Left forelimb (tissue), 1 donor: ENCODE results near the gene FBXO10.
"Not testable (repeated sequence)": the region's sequence is repeated elsewhere in the genome, so short reads cannot be mapped to it uniquely, and the experiment has no call there.

ENCODE experiments used
- DNase-seq: peaks from one replicate; pipeline ENCODE4 v3.0.0-alpha.2; 2018; ENCODE audit warnings: low spot score

FBXO10 gene, protein sequence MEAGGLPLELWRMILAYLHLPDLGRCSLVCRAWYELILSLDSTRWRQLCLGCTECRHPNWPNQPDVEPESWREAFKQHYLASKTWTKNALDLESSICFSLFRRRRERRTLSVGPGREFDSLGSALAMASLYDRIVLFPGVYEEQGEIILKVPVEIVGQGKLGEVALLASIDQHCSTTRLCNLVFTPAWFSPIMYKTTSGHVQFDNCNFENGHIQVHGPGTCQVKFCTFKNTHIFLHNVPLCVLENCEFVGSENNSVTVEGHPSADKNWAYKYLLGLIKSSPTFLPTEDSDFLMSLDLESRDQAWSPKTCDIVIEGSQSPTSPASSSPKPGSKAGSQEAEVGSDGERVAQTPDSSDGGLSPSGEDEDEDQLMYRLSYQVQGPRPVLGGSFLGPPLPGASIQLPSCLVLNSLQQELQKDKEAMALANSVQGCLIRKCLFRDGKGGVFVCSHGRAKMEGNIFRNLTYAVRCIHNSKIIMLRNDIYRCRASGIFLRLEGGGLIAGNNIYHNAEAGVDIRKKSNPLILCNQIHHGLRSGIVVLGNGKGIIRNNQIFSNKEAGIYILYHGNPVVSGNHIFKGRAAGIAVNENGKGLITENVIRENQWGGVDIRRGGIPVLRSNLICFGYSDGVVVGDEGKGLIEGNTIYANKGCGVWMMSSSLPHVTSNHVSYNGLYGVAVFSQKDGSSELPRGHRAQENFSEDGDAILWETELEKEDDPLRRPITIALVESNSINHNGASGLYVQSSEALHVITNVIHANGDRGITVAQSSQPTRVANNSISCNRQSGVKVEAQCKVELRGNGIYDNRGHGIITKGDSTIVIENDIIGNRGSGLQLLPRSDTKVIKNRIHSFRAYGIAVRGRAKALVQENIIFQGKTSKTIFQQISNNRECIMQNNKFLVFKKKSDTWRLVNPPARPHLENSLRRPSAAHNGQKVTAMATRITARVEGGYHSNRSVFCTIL

DNA sequence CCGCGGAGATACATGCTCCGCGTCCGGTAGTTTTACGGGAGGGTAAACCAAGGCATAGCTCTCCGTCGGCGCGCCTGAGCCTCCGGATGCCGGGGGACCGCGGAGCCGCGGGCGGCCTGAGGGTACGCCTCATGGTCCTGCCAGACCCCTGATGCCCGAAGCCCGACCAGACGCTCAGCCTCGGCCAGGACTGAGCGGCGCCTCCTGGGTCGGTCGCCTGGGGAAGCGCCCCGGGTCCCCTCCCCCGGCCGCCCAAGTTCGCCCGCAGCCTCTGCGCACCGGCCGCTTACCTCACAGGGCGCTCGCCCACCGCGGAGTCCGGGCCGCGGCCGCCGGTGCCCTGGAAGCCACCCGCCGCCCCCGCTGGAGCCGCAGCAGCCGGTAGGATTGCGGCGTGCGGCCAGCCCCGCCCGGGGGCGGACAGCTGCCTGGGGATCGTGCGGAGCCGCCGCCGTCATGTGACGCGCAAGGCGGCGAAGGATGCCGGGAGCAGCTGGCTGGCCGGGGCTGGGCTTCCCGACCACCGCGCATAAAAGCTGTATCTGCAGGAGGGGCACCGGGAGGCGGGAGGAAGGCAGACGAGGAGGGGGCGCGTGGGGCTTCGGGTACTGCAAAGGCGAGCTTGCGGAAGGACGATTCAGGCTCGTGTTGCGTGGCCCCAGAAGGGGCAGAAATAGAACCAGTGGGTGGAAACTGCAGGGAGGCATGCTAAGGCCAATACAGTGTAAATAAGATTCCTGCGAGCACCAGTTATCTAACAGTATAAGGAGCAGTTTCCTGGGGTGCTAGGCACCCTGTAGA is at the start of gene FBXO10:
TSS of gene FBXO10 (minus strand) at position 460 of the 801 bp plus-strand sequence. CDS start 34,612 bp downstream, outside the sequence.
- peak; percentile 90 for DNase-seq

DNA sequence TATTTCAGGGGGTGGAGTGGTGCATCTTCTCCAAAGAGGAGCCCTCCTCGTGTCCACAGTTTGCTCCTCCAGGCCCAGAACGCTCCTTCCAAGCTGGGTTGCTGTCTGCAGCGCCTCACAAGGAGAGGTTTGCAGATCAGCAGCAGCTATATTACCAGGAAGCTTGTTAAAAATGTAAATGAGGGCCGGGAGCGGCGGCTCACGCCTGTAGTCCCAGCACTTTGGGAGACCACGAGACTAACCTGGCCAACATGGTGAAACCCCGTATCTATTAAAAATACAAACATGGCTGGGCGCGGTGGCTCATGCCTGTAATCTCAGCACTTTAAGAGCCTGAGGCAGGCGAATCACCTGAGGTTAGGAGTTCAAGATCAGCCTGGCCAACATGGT is 49.6 kb upstream of the FBXO10 start:
- no peak for DNase-seq

DNA sequence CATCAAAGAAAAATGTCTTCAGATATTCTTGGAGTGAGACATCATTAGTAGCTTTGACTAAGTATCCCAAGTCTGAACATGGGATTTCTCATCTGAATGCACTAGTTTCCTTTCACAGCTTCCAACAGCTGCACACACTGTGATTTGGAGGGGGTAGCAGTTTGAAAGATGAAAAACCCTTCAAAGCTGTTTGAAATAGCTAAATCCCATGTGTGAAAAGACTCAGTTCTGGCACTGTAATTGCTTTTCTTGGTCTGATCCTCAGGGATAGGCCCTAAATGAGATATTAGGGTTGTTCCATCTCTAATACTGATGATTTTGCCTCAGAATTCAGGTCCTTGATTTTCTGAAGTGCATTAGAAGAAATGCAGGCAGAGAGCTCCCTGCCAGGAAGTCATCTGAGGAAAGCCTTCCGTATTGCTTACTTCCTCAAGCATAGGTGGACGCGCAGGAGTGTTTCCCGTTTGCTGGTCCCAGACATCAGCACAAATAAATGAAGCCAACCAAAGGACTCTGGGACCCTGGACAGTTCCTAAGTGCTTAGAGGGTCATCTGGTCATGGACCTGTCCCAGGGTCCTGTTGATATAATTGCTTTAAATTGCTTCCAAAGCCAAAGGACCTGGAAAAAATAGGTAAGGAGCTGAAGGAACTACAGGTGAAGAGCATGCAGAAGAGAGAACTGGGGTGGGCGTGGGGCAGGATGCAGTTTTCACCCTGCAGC is 49.0 kb upstream of the FBXO10 start:
- DNase-seq: no peak

DNA sequence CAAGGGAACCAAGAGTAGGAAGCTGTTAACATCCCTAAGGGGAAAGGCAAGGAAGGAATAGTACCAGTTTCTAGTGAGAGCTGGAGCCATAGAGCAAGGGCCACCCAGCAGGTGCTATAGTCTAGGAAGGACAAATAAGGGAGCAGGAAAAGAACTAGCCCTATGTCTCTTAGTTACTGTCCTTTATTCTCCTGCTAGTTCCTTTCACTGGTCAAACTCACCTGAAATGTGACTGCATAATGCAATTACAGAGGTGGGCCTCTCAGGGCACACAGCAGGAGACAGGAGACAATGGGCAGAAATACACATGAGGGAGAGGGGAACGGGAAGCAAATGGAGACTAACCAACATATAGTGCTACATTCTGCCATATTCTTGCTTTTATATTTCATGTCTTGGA is 47.9 kb upstream of the FBXO10 start:
- DNase-seq: no peak

DNA sequence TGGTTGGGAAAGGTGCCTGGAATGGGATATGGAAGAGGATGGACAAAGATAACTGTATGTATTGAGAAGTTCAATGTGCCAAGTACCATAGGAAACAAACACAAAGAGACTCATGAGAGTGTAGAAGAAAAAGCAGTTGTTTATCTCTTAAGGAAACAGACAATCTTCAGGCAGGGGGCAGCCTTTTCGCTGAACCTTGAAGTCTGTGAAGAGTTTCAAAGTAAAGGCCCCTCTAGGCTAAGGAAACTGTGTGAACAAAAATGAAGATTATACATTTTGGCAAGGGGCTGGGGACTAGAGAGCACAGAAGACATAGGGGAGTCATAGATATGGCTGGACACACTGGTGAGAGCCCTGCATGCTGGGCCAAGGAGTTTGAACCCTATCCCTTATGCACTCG is 47.1 kb upstream of the FBXO10 start:
- no peak for DNase-seq

DNA sequence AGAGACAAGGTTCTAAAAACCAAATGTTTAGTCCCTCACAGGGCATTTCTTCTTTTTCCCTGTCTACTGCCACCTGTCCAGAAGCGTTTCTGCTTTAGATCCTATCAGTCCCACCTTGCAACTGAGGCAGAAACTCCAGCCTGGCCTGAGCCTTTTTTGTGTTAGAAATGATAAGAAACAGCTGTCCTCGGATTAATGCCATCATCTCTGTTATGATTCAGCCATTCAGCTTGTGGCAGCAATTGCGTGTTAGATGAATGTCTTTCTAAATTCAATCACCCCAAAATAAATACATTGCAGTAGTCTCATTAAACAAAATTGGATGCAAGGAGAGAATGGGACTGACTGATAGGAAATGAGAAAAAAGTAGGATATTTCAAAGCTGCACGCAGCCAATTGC is 46.3 kb upstream of the FBXO10 start:
- no peak for DNase-seq

DNA sequence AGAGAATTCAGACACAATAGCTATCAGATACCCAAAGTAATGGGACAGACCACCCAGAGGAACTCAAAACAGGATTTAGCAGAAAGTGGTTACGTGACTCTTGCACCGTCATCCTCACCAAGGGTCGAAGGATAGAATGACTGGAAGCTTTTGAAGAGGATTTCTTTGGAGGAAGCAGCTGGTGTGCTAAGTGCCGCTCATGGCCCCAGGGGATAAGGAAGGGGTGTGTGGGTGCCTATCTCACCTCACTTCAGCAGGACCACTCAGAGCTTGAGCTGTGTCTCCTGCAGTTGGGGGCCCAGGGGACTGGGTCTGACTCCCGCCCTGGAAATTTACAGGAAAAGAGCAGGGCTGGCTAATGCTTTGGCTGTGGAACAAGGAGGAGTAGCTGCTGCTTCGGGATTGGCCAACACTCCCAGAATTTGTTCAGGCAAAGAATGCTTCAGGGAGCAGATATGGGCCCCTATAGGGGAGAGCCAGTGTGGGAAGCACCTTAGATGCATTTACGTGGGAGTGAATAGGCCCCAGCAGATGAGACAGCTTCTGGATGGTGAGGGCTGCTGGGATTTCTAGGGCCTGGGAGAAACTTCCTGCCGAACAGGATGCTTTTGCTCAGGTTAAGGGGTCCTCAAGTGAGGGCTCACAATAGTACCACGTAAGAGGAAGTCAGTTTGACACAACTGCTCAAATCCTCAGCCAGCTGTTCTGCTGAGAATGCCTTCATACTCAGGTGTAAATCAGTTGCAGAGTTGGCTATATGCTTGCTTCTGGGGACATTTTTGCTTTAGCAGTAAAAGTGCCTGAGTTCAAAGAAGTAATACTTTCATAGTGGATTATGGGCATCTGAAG is 45.3 kb upstream of the FBXO10 start:
- DNase-seq: no peak

DNA sequence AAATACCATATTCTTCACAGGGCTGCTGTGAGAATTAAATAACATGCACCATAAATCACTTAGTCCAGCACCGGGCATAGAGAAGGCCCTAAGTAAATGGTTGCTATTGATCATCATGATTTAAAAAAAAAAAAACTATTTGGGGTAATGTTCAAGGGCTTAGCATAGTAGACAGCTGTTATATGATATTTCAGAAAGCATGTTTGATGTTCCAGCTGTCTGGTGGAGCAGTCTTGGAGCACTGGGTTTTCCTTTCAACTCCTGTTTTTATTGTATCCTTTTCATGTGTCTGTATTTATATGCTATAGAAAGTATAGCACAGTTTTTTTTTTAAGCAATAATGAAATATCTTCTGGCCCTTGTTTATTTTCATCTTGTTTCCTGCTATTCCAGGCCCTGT is 44.2 kb upstream of the FBXO10 start:
- no peak for DNase-seq

DNA sequence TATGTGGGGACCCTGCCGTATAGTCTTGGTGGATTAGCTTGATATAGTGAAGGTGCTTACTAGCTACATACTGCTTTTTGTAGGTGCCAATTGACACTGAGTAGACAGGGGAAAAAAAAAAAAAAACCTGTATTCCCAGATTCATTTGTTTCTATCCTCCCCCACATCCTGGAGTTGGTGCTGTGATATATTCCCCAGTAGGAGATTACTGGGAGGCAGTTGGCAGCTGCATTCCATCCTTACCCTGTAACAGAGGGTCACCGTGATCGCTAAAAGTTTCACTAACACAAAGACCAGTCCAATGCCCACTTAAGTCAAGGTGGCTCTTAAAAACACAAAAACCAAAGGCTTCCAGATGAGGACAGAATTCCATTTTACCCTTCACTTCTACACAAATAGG is 43.6 kb upstream of the FBXO10 start:
- no peak for DNase-seq

DNA sequence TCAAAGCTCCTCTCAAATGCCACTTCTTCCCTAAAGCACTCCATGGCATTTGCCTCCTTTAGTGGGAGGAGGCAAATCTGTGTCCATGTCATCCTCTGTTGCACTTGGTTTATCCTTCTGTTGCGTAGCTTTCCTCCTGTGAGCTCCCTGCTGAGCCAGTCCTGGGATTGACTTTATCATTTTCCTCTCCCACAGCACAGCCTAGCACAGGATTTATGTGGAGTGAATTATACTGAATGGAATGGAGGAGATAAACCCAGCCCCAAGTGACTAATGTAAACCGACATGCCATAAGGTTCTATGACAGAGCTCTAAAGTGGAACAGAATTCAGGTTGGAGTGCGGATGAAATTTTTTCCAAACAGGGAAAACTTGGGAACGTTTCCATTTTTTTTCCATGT is 42.6 kb upstream of the FBXO10 start:
- DNase-seq: no peak

DNA sequence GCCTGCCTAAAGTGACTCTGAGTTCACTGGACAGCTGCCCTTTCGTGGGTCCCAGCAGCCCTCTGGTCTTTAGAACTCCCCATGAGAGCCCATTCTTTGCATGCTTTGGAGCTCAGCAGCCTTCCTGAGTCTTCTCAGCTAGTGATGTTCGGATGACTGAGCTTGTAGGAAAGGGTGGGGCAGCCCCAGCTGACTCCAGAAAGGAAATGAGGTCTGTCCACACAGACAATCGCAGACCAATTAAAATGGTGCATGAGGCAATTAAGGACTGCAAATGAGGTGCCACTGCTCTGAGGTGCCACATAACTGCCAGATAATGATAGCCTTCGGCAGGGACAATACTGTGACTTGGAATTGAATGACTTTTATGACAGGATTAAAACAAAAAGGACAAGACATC is 41.7 kb upstream of the FBXO10 start:
- DNase-seq: no peak

DNA sequence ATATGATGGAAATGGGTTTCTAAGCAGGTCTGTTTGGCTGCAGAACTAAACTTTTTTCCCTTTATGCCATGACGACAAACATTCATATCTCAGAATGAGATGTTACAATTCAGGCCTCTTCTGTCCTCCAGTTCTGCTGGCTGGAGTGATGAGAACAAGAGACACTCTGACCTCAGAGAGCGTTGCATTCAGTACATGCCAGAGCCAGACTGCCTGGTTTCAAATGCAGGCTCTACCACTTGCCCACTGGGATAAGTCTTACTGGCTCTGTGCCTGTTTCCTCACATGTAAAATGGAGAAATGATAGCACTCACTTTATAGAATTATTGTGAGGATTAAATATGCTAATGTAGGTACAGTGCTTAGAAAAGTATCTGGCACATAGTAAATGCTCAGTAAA is 41.0 kb upstream of the FBXO10 start:
- no peak for DNase-seq

DNA sequence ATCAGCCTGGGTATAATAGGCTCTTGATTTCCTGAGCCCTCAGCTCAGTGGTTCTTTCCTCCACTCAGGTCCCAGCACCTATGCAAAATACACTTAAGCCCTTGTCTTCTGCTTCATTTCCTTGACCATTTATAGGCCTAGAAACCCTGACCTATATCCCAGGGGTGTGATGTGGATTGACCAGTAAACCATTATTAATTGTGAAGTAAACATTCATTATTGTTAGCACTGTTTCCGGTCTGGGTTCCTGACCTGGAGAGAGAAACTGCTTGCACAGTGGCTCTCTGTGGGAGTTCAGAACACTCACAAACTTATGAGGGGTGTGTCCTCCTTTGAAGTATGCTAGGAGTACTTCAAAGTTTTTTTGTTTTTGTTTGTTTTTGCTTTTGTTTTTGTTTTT is 35.8 kb upstream of the FBXO10 start:
- DNase-seq: no peak

DNA sequence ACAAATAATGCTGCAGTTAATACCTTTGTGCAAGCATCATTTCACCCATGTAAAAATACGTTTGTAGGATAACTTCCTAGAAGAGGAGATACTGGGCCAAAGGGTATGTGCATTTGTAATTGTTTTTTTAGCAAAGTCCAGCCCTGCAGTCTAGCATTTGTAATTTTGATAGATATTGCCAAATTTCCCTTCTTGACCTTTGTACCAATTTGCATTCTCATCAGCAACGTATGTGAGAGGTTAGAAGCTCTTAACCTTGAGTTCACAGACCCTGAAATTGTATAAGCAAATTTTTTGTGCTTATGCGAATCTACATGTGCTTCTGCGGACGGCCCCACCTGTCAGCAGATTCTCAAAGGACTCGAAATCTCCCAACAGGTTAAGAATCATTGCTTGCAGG is 34.8 kb upstream of the FBXO10 start:
- DNase-seq: no peak

DNA sequence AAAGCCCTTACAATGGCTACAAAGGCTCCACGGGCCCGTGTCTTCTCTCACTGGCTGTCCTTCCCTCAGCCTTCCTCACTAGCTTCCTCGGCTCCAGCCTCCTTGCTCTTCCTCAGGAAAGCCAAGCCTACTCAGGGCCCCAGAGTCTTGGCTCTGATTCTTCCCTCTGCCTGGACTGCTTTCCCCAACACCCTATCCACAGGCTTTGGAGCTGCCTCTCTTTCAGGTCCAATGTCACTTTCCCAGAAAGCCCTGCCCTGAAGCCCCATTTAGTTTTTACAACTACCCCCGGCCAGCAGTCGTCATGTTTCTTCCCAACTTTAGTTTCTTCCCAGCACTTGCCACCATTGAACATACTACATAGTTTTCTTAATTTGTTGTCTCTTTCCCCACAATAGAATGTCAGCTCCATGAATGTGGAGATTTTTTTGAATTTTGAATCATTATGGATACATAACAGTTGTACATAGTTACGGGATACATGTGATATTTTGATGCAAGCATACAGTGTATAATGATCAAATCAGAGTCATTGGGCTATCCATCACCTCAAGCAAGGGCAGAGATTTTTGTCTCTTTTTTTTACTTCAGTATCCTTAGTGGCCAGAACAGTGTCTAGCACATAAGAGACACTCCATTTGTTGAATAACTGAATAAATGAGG is 33.7 kb upstream of the FBXO10 start:
- DNase-seq: no peak

DNA sequence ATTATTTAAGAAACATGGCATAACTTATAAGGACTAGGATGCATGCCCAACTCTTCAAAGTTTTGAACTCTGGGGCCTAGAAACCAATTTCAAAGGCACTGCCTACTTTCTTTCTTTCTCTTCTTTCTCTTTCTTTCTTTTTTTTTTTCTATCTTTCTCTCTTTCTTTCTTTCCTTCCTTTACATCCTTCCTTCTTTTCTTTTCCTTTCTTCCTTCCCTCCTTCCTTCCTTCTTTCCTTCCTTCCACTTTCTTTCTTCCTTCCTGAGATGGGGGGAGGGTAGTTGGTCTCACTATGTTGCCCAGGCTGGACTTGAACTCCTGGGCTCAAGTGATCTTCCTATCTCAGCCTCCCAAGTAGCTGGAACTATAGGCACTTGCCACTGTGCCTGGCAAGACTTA is 32.1 kb upstream of the FBXO10 start:
- DNase-seq: no peak

DNA sequence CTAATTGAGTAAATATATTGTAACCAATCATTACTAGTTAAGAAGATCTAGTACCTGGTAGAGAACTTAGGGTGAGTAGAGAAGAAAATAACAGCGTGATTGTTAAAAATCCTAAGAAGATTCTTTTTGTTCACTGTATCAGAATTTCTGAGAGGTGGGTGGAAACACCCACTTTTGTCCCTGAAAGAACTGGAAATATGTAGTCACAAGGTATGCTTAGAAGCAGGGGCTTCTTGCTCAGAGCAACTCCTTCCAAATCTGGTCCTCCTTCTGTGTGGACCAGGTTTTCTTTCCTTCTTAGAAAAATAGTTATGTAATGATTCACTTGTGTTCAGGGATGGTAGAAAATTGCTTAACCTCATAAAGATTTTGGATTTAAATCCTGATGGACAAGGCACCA is 28.1 kb upstream of the FBXO10 start:
- DNase-seq: no peak

DNA sequence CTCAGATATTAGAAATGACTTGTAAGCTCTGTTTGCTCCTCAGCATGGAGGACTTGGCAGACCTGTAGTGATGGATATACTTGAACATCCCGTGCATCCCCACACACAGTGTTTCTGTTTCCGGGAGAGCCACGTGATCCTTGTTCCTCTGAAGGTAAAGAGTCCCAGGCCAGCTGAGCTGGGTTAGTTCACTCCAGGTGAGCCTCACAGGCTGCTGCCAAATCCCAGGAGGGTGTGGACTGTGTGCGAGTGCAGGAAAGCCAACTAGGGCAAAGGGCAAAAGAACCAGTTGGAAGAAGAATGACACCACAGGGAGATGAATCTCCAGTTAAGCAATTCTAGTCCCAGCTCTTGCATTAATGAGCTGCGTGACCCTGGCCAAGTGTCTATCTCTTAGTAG is 26.6 kb upstream of the FBXO10 start:
- DNase-seq: no peak

DNA sequence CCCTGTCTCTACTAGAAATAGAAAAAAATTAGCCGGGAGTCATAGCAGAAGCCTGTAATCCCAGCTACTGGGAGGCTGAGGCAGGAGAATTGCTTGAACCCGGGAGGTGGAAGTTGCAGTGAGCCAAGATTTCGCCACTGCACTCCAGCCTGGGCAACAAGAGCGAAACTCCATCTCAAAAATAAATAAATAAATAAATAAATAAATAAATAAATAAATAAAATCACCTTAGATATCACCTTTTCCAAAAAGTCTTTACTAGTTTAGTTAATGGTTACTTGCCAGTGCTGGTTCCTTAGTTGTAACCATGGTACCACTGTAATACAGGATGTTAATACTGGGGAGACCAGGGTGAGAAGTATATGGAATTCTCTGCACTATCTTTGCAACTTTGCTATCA is 25.9 kb upstream of the FBXO10 start:
- DNase-seq: not testable (repeated sequence)

DNA sequence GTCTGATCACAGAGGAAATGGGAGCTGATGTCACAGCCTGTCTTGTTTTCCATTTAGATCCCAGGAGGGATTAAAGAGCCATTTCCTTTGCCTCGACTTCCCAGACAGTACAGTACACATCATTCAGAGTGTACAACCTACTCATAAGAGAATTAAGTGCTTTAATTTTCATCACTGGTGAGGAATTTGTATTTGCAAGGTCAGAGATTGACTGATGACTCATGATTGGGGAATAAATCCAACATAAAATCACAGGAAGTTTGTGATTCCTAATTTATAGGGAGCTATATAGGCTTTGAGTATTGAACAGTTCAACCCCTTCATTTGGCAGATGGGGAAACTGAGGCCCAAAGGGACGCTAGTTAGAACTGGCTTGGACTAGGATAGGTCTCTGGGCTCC is 20.3 kb upstream of the FBXO10 start:
- no peak for DNase-seq
